ENCODE measurements around the gene COL13A1.

GRCh38 chr10:69874449-69874848, 72.7 kb downstream of the COL13A1 start:
- TF ChIP-seq CTCF (IDR thresholded peaks at IDR 0.05; ENCODE audit: insufficient read depth, low read depth, low read length) (no peak), EZH2 (IDR thresholded peaks at IDR 0.05; ENCODE audit: insufficient read depth, low read length) (no peak)

Data from astrocyte (in vitro differentiated cells and primary cell).